ENCODE measurements around the gene FGF10.

FGF10 gene

GRCh38 chr5:44294516-44294915 is 94.7 kb downstream of the FGF10 start:
- TF ChIP-seq EZH2phosphoT487 (IDR thresholded peaks at IDR 0.05; ENCODE audit: low read length) (no peak), EZH2 (optimal IDR thresholded peaks at IDR 0.05; ENCODE audit: low read depth, low read length) (no peak)
- no peaks in the 10 kb centered on the region for H3K4me1 ChIP-seq (ENCODE audit: low read length)
- no peak overlapping the region for H3K27ac ChIP-seq (ENCODE audit: low read length)
- H2AFZ ChIP-seq (ENCODE audit: low read length) = no peak overlapping the region
- H3K4me2 ChIP-seq (ENCODE audit: low read depth, low read length) = no peak overlapping the region
- no peaks in the 10 kb centered on the region for H3F3A ChIP-seq (ENCODE audit: insufficient read depth, low read length)
- H3K27me3 ChIP-seq (replicated peaks; ENCODE audit: insufficient read depth, low read length) = no peaks in the 10 kb centered on the region
- H3K9ac ChIP-seq (ENCODE audit: low read length) = no peak overlapping the region
- no peaks in the 10 kb centered on the region for H4K20me1 ChIP-seq (ENCODE audit: insufficient read depth, low read length)
- H3K36me3 ChIP-seq (replicated peaks; ENCODE audit: insufficient read depth, low read length) = no peaks in the 10 kb centered on the region
- H3K9me2 ChIP-seq (replicated peaks; ENCODE audit: insufficient read depth, low read length) = no peaks in the 10 kb centered on the region
- no peaks in the 10 kb centered on the region for H3K79me2 ChIP-seq (ENCODE audit: low read length)
- no peak overlapping the region for H3K4me3 ChIP-seq (ENCODE audit: low read length)
- DNase-seq = no peak
- H3K9me3 ChIP-seq (replicated peaks; ENCODE audit: insufficient read depth, low read length) = no peaks in the 10 kb centered on the region

GRCh38 chr5:44292736-44293135 is 96.5 kb downstream of the FGF10 start:
- H3K79me2 ChIP-seq (ENCODE audit: low read length) = no peaks in the 10 kb centered on the region
- H3K4me2 ChIP-seq (ENCODE audit: low read depth, low read length) = no peak overlapping the region
- no peaks in the 10 kb centered on the region for H3K36me3 ChIP-seq (replicated peaks; ENCODE audit: insufficient read depth, low read length)
- H2AFZ ChIP-seq (ENCODE audit: low read length) = no peak overlapping the region
- H3K27me3 ChIP-seq (replicated peaks; ENCODE audit: insufficient read depth, low read length) = no peaks in the 10 kb centered on the region
- no peak overlapping the region for H3K4me3 ChIP-seq (ENCODE audit: low read length)
- no peaks in the 10 kb centered on the region for H3K9me3 ChIP-seq (replicated peaks; ENCODE audit: insufficient read depth, low read length)
- no peaks in the 10 kb centered on the region for H3F3A ChIP-seq (ENCODE audit: insufficient read depth, low read length)
- no peaks in the 10 kb centered on the region for H3K9me2 ChIP-seq (replicated peaks; ENCODE audit: insufficient read depth, low read length)
- no peak for DNase-seq
- H3K9ac ChIP-seq (ENCODE audit: low read length) = no peak overlapping the region
- TF ChIP-seq EZH2phosphoT487 (IDR thresholded peaks at IDR 0.05; ENCODE audit: low read length) (no peak), CTCF (IDR thresholded peaks at IDR 0.05; ENCODE audit: low read length) (no peak), EZH2 (optimal IDR thresholded peaks at IDR 0.05; ENCODE audit: low read depth, low read length) (no peak)
- no peaks in the 10 kb centered on the region for H4K20me1 ChIP-seq (ENCODE audit: insufficient read depth, low read length)
- no peaks in the 10 kb centered on the region for H3K4me1 ChIP-seq (ENCODE audit: low read length)
- no peak overlapping the region for H3K27ac ChIP-seq (ENCODE audit: low read length)

- Histone ChIP-seq H3K79me2 (ENCODE audit: low read length) (no peaks in the 10 kb centered on the region), H3K27ac (ENCODE audit: low read length) (no peak overlapping the region), H3K9ac (ENCODE audit: low read length) (no peak overlapping the region), H3K9me3 (replicated peaks; ENCODE audit: insufficient read depth, low read length) (no peaks in the 10 kb centered on the region), H3F3A (ENCODE audit: insufficient read depth, low read length) (no peaks in the 10 kb centered on the region), H3K27me3 (replicated peaks; ENCODE audit: insufficient read depth, low read length) (no peaks in the 10 kb centered on the region), H3K36me3 (replicated peaks; ENCODE audit: insufficient read depth, low read length) (no peaks in the 10 kb centered on the region), H3K4me1 (ENCODE audit: low read length) (no peaks in the 10 kb centered on the region), H2AFZ (ENCODE audit: low read length) (no peak overlapping the region), H3K9me2 (replicated peaks; ENCODE audit: insufficient read depth, low read length) (no peaks in the 10 kb centered on the region), H3K4me3 (ENCODE audit: low read length) (no peak overlapping the region), H4K20me1 (ENCODE audit: insufficient read depth, low read length) (no peaks in the 10 kb centered on the region), H3K4me2 (ENCODE audit: low read depth, low read length) (no peak overlapping the region)
- no peak for TF ChIP-seq EZH2 (optimal IDR thresholded peaks at IDR 0.05; ENCODE audit: low read depth, low read length)
- TF ChIP-seq CTCF (IDR thresholded peaks at IDR 0.05; ENCODE audit: low read length) = no peak
- no peak for TF ChIP-seq EZH2phosphoT487 (IDR thresholded peaks at IDR 0.05; ENCODE audit: low read length)
- DNase-seq = no peak
These were observed 110.8 kb downstream of the FGF10 start for GRCh38 chr5:44278469-44278868.

GRCh38 chr5:44275908-44276307 is 113.3 kb downstream of the FGF10 start:
- Histone ChIP-seq H3K4me1 (ENCODE audit: low read length) (no peaks in the 10 kb centered on the region), H3K36me3 (replicated peaks; ENCODE audit: insufficient read depth, low read length) (no peaks in the 10 kb centered on the region), H3K27me3 (replicated peaks; ENCODE audit: insufficient read depth, low read length) (no peaks in the 10 kb centered on the region), H3F3A (ENCODE audit: insufficient read depth, low read length) (no peaks in the 10 kb centered on the region), H3K9me2 (replicated peaks; ENCODE audit: insufficient read depth, low read length) (no peaks in the 10 kb centered on the region), H3K4me2 (ENCODE audit: low read depth, low read length) (no peak overlapping the region), H3K27ac (ENCODE audit: low read length) (no peak overlapping the region), H3K79me2 (ENCODE audit: low read length) (no peaks in the 10 kb centered on the region), H3K9me3 (replicated peaks; ENCODE audit: insufficient read depth, low read length) (no peaks in the 10 kb centered on the region), H4K20me1 (ENCODE audit: insufficient read depth, low read length) (no peaks in the 10 kb centered on the region), H3K4me3 (ENCODE audit: low read length) (no peak overlapping the region), H3K9ac (ENCODE audit: low read length) (no peak overlapping the region), H2AFZ (ENCODE audit: low read length) (no peak overlapping the region)
- DNase-seq = no peak
- TF ChIP-seq CTCF (IDR thresholded peaks at IDR 0.05; ENCODE audit: low read length) (no peak), EZH2 (optimal IDR thresholded peaks at IDR 0.05; ENCODE audit: low read depth, low read length) (no peak), EZH2phosphoT487 (IDR thresholded peaks at IDR 0.05; ENCODE audit: low read length) (no peak)
